HL-60 (cell line): ENCODE data around the gene ABI2.

Experiments used
- DNase-seq, 2 experiments: peaks; one replicate each; pipeline ENCODE4 v3.0.0-alpha.2; 2010 to 2020; ENCODE audit warnings: low read depth in 1 of 2, low spot score in 1 of 2
- H3K27ac ChIP-seq: fragments of 250-450 bp; sonication (Bioruptor Pico); replicated peaks from 2 replicates; pipeline ENCODE4 v1.5.1; 2020; ENCODE audit warnings: mild to moderate bottlenecking, moderate library complexity
- H3K27me3 ChIP-seq: fragments of 250-450 bp; sonication (Bioruptor Pico); 2 replicates; pipeline ENCODE4 v1.5.1; 2021; ENCODE audit warnings: mild to moderate bottlenecking, moderate library complexity; ENCODE audit not compliant: insufficient read depth, poor library complexity, severe bottlenecking
- H3K4me3 ChIP-seq: replicated peaks from 2 replicates; pipeline ENCODE4 v1.5.1; 2011; ENCODE audit warnings: mild to moderate bottlenecking, control low read depth, low read length; ENCODE audit not compliant: insufficient read depth
- GABPA ChIP-seq: IDR thresholded peaks from 2 replicates; pipeline ENCODE4 v1.6.1; 2012; ENCODE audit warnings: low read depth
- POLR2AphosphoS5 ChIP-seq: IDR thresholded peaks from 2 replicates; pipeline ENCODE4 v1.6.1; 2012; ENCODE audit warnings: low read depth
- SPI1 ChIP-seq: IDR thresholded peaks from 2 replicates; pipeline ENCODE4 v1.6.1; 2012; ENCODE audit warnings: low read depth, mild to moderate bottlenecking, borderline replicate concordance
- TF ChIP-seq, protein P1 (sequence below): IDR thresholded peaks from 2 replicates; pipeline ENCODE4 v1.6.1; 2012; ENCODE audit warnings: low read depth; ENCODE audit not compliant: insufficient replicate concordance
- TF ChIP-seq, protein P2 (sequence below): IDR thresholded peaks from one replicate; pipeline ENCODE4 v1.5.1; 2011; ENCODE audit warnings: low read length, control low read depth, inconsistent platforms; ENCODE audit not compliant: insufficient read depth

The ABI2 gene

DNA sequence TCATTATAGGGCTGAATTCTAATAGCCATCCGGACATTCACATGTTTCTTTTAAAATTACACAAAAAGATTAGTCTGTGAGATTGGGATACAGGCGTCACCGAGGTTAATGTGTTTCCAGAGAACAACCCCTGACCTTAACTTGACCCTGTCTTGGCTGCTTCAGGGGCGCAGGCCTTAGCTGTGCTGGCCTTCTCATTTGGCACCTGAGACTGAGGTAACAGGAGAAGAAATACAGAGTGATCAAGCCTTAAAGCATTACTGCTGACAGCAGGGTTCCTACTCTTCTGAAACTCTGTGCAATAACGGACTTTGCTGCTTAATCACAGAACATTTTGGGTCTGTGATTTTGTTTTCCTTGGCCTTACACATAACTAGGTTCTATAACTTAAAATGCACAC lies 114.3 kb downstream of the ABI2 start:
- TF ChIP-seq, protein P1, sequence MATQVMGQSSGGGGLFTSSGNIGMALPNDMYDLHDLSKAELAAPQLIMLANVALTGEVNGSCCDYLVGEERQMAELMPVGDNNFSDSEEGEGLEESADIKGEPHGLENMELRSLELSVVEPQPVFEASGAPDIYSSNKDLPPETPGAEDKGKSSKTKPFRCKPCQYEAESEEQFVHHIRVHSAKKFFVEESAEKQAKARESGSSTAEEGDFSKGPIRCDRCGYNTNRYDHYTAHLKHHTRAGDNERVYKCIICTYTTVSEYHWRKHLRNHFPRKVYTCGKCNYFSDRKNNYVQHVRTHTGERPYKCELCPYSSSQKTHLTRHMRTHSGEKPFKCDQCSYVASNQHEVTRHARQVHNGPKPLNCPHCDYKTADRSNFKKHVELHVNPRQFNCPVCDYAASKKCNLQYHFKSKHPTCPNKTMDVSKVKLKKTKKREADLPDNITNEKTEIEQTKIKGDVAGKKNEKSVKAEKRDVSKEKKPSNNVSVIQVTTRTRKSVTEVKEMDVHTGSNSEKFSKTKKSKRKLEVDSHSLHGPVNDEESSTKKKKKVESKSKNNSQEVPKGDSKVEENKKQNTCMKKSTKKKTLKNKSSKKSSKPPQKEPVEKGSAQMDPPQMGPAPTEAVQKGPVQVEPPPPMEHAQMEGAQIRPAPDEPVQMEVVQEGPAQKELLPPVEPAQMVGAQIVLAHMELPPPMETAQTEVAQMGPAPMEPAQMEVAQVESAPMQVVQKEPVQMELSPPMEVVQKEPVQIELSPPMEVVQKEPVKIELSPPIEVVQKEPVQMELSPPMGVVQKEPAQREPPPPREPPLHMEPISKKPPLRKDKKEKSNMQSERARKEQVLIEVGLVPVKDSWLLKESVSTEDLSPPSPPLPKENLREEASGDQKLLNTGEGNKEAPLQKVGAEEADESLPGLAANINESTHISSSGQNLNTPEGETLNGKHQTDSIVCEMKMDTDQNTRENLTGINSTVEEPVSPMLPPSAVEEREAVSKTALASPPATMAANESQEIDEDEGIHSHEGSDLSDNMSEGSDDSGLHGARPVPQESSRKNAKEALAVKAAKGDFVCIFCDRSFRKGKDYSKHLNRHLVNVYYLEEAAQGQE, result no peak
- no peak for TF ChIP-seq POLR2AphosphoS5
- no peak for TF ChIP-seq GABPA
- TF ChIP-seq, protein P2, sequence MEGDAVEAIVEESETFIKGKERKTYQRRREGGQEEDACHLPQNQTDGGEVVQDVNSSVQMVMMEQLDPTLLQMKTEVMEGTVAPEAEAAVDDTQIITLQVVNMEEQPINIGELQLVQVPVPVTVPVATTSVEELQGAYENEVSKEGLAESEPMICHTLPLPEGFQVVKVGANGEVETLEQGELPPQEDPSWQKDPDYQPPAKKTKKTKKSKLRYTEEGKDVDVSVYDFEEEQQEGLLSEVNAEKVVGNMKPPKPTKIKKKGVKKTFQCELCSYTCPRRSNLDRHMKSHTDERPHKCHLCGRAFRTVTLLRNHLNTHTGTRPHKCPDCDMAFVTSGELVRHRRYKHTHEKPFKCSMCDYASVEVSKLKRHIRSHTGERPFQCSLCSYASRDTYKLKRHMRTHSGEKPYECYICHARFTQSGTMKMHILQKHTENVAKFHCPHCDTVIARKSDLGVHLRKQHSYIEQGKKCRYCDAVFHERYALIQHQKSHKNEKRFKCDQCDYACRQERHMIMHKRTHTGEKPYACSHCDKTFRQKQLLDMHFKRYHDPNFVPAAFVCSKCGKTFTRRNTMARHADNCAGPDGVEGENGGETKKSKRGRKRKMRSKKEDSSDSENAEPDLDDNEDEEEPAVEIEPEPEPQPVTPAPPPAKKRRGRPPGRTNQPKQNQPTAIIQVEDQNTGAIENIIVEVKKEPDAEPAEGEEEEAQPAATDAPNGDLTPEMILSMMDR, result no peak
- TF ChIP-seq SPI1, result no peak
- Histone ChIP-seq H3K27ac (no peak overlapping the region), H3K4me3 (no peak overlapping the region), H3K27me3 (no peaks in the 10 kb centered on the region)
- no peak for DNase-seq

DNA sequence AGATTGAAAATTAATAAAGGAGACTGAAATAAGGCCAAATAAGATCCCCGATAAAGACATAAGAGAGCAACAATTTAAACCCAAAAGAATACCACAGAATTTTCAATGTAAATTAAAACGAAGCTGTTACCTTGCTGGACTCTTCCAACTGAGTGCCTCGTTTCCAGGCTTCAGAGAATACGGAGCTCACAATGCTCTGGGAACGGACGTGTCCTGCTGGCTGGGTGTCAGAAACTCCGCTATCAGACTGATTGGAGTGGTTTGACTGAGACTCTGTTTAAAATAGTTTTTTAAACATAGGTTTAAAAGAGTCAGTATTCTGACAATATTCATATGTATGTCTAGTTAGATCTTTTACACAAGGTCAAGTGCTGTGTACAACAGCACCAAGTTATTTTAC lies 116.5 kb downstream of the ABI2 start:
- no peak overlapping the region for H3K4me3 ChIP-seq
- no peak overlapping the region for H3K27ac ChIP-seq
- DNase-seq, result no peak
- H3K27me3 ChIP-seq, result no peaks in the 10 kb centered on the region
- TF ChIP-seq SPI1 (no peak), POLR2AphosphoS5 (no peak), GABPA (no peak)
- TF ChIP-seq, protein P1, result no peak
- TF ChIP-seq, protein P2, result no peak

DNA sequence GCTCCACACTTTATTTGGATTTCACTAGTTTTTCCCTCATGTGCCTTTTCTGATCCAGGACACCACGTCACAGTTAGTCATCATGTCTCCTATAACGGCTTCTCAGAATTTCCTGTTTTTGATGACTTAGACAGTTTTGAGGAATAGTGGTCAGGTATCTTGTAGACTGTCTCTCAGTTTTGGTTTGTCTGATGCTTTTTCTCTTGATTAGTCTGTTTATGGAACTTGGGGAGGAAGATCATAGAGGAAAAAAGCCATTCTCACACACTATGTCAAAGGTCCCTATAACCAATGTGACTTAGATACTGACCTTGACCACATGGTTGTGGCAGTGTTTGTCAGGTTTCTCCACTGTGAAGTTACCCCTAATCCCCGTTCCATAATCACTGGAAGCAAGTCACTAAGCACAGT lies 117.9 kb downstream of the ABI2 start:
- TF ChIP-seq POLR2AphosphoS5 (no peak), GABPA (no peak), SPI1 (no peak)
- TF ChIP-seq, protein P1, result no peak
- TF ChIP-seq, protein P2, result no peak
- Histone ChIP-seq H3K27ac (no peak overlapping the region), H3K27me3 (no peaks in the 10 kb centered on the region), H3K4me3 (no peak overlapping the region)
- DNase-seq, result no peak
